HepG2 (cell line): ENCODE measurements around the gene OXSM. TPM values are rescaled to one million over a fixed set of nuclear protein-coding genes. Genes with fewer than 3 reads are reported as not detected.
A peak's percentile ranks its signal among the peaks of the same experiment; 100 is the strongest.

Experiments used
- FOXO1 ChIP-seq: sonication (generic); formaldehyde crosslinking; IDR thresholded peaks from 2 replicates; pipeline ENCODE4 v1.4.0; 2020; ENCODE audit warnings: missing genetic modification reagents
- HNRNPL ChIP-seq: fragments of 200-400 bp; formaldehyde crosslinking; IDR thresholded peaks from 2 replicates; pipeline ENCODE4 v1.6.1; 2017; ENCODE audit warnings: mild to moderate bottlenecking, low read depth, low read length
- ISL2 ChIP-seq: sonication (generic); formaldehyde crosslinking; IDR thresholded peaks from 2 replicates; pipeline ENCODE4 v1.5.0; 2020; ENCODE audit warnings: missing genetic modification reagents
- NCOA5 ChIP-seq: sonication (generic); formaldehyde crosslinking; IDR thresholded peaks from 2 replicates; pipeline ENCODE4 v1.4.0; 2020; ENCODE audit warnings: missing genetic modification reagents
- NFIC ChIP-seq: IDR thresholded peaks from 2 replicates; pipeline ENCODE4 v1.6.1; 2012; ENCODE audit warnings: mild to moderate bottlenecking, low read length, inconsistent platforms
- PHF21A ChIP-seq: sonication (generic); formaldehyde crosslinking; IDR thresholded peaks from 2 replicates; pipeline ENCODE4 v1.5.0; 2020; ENCODE audit warnings: mild to moderate bottlenecking, missing genetic modification reagents
- SOX6 ChIP-seq, 2 experiments: fragments of 450-650 bp in 1 of 2; sonication (generic) in 1 of 2; formaldehyde crosslinking in 1 of 2; IDR thresholded peaks; 2 replicates each; pipeline versions ENCODE4 v1.4.0 to v1.6.1; 2017 to 2020; ENCODE audit warnings: antibody characterized with exemption in 1 of 2, mild to moderate bottlenecking in 1 of 2, missing genetic modification reagents in 1 of 2
- TGIF2 ChIP-seq: IDR thresholded peaks from 2 replicates; pipeline ENCODE4 v1.6.1; 2016; ENCODE audit warnings: control low read depth, missing compliant biosample characterization
- XRCC5 ChIP-seq: fragments of 200-400 bp; formaldehyde crosslinking; optimal IDR thresholded peaks from 2 replicates; pipeline ENCODE3; 2017; ENCODE audit warnings: mild to moderate bottlenecking, low read length
- ZFP41 ChIP-seq: sonication (generic); formaldehyde crosslinking; IDR thresholded peaks from 2 replicates; pipeline ENCODE4 v1.4.0; 2020; ENCODE audit warnings: mild to moderate bottlenecking, missing genetic modification reagents, borderline replicate concordance
- ZNF430 ChIP-seq: sonication (generic); formaldehyde crosslinking; IDR thresholded peaks from 2 replicates; pipeline ENCODE4 v1.9.0; 2021; ENCODE audit warnings: mild to moderate bottlenecking, missing genetic modification reagents
- ZNF496 ChIP-seq: sonication (generic); formaldehyde crosslinking; IDR thresholded peaks from 2 replicates; pipeline ENCODE4 v1.8.1; 2023; ENCODE audit warnings: mild to moderate bottlenecking, moderate library complexity, missing genetic modification reagents; ENCODE audit not compliant: insufficient replicate concordance
- ZNF577 ChIP-seq: sonication (generic); formaldehyde crosslinking; IDR thresholded peaks from 2 replicates; pipeline ENCODE4 v1.4.0; 2020; ENCODE audit warnings: mild to moderate bottlenecking, low read depth, missing genetic modification reagents, borderline replicate concordance
- ZNF746 ChIP-seq: sonication (generic); formaldehyde crosslinking; IDR thresholded peaks from 2 replicates; pipeline ENCODE4 v1.8.0; 2022; ENCODE audit warnings: mild to moderate bottlenecking, missing genetic modification reagents
- ZNF772 ChIP-seq: sonication (generic); formaldehyde crosslinking; IDR thresholded peaks from 2 replicates; pipeline ENCODE4 v1.5.0; 2020; ENCODE audit warnings: mild to moderate bottlenecking, missing genetic modification reagents
- polyA plus RNA-seq, 8 experiments: library from polyadenylated mRNA; depleted of rRNA in 3 of 8; stranded (reverse) in 7 of 8; unstranded in 1 of 8; fragments of >200 nt; fragmentation: Illumina TruSeq in 4 of 8; extraction: Trizol in 4 of 8; gene quantifications; 2 replicates each; pipeline versions ENCODE4 v1.2.1 to v1.2.3, GENCODE V29; 2011 to 2016; ENCODE audit warnings: low read depth in 4 of 8, missing spikeins in 1 of 8, mixed read lengths in 1 of 8; ENCODE audit not compliant: insufficient read depth in 1 of 8
- total RNA-seq, 5 experiments: library from RNA; depleted of rRNA; stranded (reverse); fragments of >200 nt; fragmentation: Illumina TruSeq; extraction: Trizol; gene quantifications; 2 replicates each; pipeline ENCODE4 v1.2.3, GENCODE V29; 2016; ENCODE audit warnings: low read depth in 1 of 5
- TF ChIP-seq, protein P1 (sequence below): IDR thresholded peaks from 2 replicates; pipeline ENCODE4 v1.6.1; 2016; ENCODE audit warnings: missing compliant biosample characterization, missing genetic modification reagents, borderline replicate concordance
- TF ChIP-seq, protein P2 (sequence below): sonication (generic); formaldehyde crosslinking; IDR thresholded peaks from 2 replicates; pipeline ENCODE4 v1.8.1; 2022; ENCODE audit warnings: low read depth, mild to moderate bottlenecking, missing genetic modification reagents
- TF ChIP-seq, protein P3 (sequence below): sonication (generic); formaldehyde crosslinking; IDR thresholded peaks from 2 replicates; pipeline ENCODE4 v1.4.0; 2020; ENCODE audit warnings: missing genetic modification reagents, borderline replicate concordance
- TF ChIP-seq, protein P4 (sequence below): sonication (generic); formaldehyde crosslinking; IDR thresholded peaks from 2 replicates; pipeline ENCODE4 v1.9.0; 2022; ENCODE audit warnings: missing genetic modification reagents, mild to moderate bottlenecking, borderline replicate concordance
- TF ChIP-seq, protein P5 (sequence below): IDR thresholded peaks from 2 replicates; pipeline ENCODE4 v1.6.1; 2016; ENCODE audit warnings: mild to moderate bottlenecking

Gene OXSM
- total and polyA plus RNA-seq, 2 of the 13 experiments (the other 11 are each of a cell fraction or from before 2014, with no cell fraction given), result 18.2 to 34.4 TPM

DNA sequence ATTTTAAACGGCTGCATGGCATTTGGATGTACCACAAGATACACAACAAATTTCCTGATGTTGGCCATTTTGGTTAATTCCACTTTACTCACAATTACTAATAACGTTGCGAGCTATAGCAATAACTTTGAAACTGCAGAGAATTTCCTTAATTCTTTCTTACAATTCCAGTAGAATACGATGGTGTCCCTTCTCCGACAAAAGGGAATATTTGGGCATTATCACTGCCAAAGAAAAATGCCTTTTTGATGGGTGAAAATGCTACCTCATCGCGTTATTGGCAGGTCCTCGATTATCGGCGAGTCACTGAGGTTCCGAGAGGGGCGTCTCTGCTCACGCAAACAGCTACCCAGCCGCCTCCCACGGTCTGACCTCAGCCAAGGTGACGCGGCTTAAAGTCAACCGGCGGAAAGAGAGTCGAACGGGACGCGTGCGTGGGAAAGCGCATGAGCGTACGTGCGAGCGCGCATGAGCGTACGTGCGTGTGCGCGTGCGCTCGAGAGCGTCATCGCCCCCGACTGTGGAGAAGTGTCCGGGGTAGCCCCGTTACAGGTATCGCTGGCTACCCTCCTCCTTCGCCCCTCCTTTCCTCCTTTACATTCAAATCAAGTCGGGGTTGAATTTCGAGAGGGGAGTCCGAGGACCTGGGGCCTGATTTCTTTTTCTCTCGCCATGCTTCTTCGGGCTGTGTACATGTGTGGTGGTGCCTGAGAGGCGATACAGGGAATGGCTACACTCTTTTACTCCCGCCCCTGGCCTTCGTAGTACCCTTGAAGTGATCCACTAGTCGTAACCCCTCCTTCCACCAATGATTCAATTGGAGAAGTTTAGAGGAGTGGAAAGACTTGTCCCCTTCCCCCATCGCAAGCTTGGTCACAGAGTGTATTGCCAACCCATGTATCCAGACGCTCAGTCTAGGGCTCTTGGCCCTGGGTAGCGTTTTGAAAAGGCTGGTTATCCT, at the start of gene OXSM (continued):
- TF ChIP-seq, protein P1, sequence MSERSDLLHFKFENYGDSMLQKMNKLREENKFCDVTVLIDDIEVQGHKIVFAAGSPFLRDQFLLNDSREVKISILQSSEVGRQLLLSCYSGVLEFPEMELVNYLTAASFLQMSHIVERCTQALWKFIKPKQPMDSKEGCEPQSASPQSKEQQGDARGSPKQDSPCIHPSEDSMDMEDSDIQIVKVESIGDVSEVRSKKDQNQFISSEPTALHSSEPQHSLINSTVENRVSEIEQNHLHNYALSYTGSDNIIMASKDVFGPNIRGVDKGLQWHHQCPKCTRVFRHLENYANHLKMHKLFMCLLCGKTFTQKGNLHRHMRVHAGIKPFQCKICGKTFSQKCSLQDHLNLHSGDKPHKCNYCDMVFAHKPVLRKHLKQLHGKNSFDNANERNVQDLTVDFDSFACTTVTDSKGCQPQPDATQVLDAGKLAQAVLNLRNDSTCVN, result peak; percentile 89
- TF ChIP-seq, protein P2, sequence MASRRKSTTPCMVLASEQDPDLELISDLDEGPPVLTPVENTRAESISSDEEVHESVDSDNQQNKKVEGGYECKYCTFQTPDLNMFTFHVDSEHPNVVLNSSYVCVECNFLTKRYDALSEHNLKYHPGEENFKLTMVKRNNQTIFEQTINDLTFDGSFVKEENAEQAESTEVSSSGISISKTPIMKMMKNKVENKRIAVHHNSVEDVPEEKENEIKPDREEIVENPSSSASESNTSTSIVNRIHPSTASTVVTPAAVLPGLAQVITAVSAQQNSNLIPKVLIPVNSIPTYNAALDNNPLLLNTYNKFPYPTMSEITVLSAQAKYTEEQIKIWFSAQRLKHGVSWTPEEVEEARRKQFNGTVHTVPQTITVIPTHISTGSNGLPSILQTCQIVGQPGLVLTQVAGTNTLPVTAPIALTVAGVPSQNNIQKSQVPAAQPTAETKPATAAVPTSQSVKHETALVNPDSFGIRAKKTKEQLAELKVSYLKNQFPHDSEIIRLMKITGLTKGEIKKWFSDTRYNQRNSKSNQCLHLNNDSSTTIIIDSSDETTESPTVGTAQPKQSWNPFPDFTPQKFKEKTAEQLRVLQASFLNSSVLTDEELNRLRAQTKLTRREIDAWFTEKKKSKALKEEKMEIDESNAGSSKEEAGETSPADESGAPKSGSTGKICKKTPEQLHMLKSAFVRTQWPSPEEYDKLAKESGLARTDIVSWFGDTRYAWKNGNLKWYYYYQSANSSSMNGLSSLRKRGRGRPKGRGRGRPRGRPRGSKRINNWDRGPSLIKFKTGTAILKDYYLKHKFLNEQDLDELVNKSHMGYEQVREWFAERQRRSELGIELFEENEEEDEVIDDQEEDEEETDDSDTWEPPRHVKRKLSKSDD, result peak; percentile 94
- no peak for TF ChIP-seq HNRNPL
- TF ChIP-seq FOXO1 (CRISPR knock-in tag), result peak; percentile 76
- no peak for TF ChIP-seq SOX6 (IDR thresholded peaks at IDR 0.05)
- TF ChIP-seq SOX6 (CRISPR knock-in tag; IDR thresholded peaks at IDR 0.05), result peak; percentile 71; the same call in 1 of the 2 replicates
- 0 out of 2 replicates have a peak, but pooled peaks have one; percentile 78 for TF ChIP-seq ZFP41 (CRISPR knock-in tag)
- TF ChIP-seq NCOA5 (CRISPR knock-in tag), result no peak
- peak; percentile 64 for TF ChIP-seq ISL2 (CRISPR knock-in tag)
- TF ChIP-seq ZNF496 (CRISPR knock-in tag), result no peak
- TF ChIP-seq, protein P3, sequence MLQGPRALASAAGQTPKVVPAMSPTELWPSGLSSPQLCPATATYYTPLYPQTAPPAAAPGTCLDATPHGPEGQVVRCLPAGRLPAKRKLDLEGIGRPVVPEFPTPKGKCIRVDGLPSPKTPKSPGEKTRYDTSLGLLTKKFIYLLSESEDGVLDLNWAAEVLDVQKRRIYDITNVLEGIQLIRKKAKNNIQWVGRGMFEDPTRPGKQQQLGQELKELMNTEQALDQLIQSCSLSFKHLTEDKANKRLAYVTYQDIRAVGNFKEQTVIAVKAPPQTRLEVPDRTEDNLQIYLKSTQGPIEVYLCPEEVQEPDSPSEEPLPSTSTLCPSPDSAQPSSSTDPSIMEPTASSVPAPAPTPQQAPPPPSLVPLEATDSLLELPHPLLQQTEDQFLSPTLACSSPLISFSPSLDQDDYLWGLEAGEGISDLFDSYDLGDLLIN (CRISPR knock-in tag), result 0 out of 2 replicates have a peak, but pooled peaks have one; percentile 37
- TF ChIP-seq, protein P4, sequence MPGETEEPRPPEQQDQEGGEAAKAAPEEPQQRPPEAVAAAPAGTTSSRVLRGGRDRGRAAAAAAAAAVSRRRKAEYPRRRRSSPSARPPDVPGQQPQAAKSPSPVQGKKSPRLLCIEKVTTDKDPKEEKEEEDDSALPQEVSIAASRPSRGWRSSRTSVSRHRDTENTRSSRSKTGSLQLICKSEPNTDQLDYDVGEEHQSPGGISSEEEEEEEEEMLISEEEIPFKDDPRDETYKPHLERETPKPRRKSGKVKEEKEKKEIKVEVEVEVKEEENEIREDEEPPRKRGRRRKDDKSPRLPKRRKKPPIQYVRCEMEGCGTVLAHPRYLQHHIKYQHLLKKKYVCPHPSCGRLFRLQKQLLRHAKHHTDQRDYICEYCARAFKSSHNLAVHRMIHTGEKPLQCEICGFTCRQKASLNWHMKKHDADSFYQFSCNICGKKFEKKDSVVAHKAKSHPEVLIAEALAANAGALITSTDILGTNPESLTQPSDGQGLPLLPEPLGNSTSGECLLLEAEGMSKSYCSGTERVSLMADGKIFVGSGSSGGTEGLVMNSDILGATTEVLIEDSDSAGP (CRISPR knock-in tag), result peak; percentile 95
- TF ChIP-seq, protein P5, sequence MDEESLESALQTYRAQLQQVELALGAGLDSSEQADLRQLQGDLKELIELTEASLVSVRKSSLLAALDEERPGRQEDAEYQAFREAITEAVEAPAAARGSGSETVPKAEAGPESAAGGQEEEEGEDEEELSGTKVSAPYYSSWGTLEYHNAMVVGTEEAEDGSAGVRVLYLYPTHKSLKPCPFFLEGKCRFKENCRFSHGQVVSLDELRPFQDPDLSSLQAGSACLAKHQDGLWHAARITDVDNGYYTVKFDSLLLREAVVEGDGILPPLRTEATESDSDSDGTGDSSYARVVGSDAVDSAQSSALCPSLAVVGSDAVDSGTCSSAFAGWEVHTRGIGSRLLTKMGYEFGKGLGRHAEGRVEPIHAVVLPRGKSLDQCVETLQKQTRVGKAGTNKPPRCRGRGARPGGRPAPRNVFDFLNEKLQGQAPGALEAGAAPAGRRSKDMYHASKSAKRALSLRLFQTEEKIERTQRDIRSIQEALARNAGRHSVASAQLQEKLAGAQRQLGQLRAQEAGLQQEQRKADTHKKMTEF (CRISPR knock-in tag), result peak; percentile 93
- TF ChIP-seq ZNF430, result peak; percentile 59; the same call in 1 of the 2 replicates
- TF ChIP-seq ZNF577 (CRISPR knock-in tag), result no peak
- peak; percentile 87 for TF ChIP-seq PHF21A
- peak; percentile 75; the same call in 1 of the 2 replicates for TF ChIP-seq TGIF2 (CRISPR knock-in tag)
- no peak for TF ChIP-seq NFIC
- TF ChIP-seq XRCC5, result peak; percentile 39
- TF ChIP-seq ZNF746, result 0 out of 2 replicates have a peak, but pooled peaks have one; percentile 38
- TF ChIP-seq ZNF772 (CRISPR knock-in tag), result peak; percentile 84
